ENCODE data around the gene TGFB1I1.

The TGFB1I1 gene

DNA sequence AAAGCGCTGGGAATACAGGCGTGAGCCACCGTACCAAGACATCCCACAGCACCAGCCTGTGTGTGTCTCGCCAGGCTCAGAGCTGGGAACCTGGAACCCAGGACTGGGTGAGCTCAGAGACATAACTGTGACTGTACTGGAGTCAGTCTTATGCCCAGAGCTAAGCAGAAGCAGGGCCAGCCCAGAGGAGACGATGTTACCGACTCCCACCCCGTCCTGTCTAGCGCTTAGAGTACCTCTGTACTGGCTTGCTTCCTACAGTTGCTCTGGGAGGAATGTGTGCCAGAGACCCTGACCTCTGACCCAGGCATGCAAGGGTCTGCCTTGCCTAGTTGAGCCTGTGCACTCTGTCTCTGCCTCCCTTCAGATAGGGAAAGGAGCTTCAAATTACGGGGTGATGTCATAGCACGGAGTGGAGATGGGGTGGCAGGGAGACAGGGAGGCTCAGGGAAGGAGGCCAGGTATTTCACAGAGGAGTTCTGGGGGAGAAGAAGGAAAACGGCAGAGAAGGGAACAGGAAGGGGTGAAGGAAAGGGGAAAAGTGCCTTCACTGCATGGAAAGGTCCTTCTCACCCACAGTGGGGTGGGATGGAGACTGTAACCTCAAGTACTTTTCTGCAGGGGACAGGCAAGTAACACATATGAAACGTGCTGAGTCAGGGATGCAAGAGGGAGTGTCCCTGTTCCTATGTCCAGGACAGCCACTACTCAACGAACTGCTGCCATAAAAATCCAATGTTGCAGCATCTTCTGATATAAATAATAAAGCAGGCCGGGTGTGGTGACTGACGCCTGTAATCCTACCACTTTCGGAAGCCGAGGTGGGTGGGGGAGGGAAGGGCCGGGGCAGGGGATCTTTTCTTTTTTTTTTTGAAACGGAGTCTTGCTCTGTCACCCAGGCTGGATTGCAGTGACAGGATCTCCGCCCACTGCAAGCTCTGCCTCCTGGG is 18.4 kb upstream of the TGFB1I1 start:
- DNase-seq, result no peak

DNA sequence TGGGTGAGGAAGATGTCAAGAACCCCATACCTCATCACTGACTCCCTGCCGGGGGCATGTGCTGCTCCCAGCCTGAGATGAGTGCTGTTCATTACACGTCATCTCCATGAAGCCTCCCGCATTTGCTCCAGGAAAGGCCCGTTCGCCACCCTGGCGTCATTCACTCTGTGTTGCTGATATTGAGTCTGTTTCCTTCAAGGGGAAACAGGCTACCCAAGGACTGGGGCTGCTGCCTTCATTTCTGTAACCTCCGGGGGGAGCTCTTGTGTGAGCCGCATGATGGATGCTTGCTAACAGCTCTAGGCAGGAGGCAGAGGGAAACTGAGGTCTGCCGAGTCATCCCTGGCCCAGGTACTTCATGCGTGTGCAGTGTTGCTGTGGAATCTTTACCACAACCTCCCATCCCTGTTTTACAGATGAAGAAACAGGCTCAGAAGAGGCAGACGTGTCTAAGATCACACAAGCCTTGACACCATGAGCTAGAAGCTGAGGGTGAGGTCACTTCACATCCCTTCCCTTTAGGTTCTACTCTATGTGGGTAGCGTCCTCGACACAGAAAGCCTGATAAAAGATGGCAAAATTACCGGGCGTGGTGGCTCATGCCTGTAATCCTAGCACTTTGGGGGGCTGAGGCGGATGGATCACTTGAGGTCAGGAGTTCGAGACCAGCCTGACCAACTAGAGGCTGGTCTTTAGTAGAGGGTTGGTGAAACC is 16.2 kb upstream of the TGFB1I1 start:
- peak; percentile 49 for DNase-seq

DNA sequence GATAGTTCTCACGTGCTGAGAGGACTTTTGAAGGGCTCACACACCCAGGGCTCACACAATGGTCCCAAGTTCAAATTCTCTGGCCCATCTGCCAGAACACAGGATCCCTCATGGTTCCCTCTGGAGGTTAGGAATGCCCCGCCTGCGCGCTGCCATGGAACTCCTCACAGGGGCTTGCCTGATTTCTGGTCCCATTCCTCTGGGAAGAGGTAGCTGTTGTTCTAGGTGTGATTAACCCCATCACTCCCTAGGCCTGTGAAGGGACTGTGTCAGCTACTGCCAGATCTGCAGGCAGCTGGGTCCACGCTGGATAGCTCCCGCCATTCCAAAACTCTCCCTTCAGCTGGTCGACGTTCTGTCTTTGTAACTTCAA is 15.0 kb upstream of the TGFB1I1 start:
- DNase-seq, result no peak

DNA sequence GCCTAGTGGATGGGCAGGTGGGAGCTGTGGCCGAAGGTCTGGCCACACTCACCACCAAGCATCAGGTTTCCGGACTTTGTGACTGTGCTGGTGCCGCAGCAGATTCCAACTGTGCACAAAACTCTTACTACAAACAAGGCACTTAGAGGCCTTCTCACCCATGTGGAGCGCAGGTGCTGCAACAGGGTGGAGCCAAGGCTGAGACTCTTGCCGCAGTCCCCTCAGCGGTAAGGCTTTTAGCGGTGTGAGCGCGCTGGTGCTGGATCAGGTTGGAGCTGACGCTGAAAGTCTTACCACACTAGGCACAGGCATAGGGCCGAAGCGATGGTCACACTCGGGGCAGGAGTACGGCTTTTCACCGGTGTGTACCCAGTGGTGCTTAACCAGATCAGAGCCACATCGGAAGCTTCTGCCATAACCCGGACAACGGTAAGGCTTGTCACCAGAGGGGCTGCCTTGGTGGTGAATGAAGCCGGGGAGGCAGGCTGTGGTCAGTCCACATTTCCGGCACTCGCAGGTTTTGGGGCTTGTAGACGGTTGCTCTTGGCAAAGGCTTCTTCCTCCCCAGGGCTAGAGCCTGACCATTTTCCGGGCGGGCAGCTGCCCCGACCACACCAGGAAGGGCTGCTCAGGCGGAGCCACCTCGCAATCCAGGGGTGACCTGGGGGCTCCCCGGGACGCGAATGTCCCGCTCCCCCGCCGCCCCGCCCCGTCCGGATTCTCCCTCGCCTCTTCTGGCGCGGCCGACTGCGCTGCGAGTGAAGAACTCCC is 13.7 kb upstream of the TGFB1I1 start:
- DNase-seq, result peak; percentile 69

DNA sequence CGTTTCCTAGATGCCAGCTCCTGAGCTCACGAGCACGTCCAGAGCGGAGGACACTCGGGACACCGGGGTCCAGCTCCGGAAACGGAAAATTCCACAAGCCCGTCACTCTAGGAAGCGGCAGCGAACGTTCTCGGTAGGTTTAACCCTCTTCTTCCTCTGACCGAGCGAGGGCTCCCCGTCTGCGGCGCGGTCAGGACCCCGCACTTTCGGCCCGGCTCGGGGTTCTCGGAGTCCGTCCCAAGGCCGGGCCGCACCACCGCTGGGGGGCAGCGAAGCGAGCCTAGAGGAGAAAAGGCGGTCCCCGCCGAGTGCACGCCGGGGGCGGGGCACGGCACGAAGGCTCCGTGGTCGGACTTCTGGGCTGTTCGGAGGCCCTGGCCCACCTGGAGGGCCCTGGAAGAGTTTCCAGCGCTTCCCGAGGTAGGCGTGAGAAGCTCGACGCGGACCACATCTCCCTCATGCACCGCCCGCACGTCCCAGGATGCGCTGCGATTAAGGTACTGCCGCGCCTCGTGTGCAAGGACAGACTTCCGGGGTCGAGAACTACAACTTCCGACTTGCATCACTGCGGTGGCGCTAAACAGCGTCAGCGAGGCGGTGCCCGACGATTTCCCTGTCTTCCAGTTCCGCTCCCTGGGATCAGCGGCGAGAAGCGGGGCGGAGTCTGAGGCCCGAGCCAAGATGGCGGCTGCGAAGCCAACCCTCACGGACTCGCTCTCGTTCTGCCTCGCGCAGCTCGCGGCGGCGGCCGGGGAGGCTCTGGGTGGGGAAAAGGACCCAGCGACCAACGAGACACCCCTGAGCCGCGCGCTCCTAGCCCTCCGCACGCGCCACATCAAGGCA is 12.9 kb upstream of the TGFB1I1 start, which contains the start of gene ARMC5:
TSS of gene ARMC5 (plus strand) at position 658 of the 843 bp plus-strand sequence. CDS start at position 682, 24 bp downstream.
- DNase-seq, result peak; percentile 98

DNA sequence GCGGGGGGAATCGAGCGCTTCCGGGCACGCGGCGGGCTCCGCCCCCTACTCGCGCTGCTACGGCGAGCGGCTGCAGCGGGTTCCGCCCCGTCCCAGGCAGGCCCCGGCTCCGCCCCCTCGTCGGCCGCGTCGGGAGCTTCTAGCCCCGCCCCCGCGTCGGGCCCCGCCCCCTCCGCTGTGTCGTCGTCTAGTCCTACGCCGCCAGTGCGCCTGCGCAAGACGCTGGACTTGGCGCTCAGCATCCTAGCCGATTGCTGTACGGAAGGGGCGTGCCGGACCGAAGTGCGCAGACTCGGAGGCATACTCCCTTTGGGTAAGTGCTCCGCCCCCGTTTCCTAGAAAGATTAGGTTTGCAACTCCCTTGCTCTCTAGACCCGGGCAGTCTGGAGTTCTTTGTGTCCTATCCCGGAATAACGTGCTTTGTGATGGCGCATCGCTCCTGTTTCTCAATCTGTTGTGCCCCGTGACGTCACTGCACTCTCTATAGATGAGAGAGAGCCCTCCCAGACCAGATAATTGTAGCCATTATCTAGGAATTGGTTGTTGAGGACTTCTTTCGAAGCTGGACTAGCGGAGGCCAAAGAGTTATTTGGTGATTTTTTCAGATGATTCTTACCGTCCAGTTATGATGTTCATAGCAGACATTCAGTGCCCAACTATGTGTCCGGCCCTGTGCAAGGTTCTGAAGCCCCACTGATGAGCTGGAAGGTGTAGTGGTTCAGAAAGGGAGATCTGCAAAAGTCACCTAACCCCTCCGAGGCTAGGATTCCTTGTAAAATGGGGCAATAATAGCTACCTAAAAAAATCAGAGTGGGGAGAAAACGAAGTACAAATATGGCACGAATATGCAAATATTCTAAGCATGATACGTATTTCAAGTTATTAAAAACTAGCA is 12.0 kb upstream of the TGFB1I1 start:
- peak; percentile 100 for DNase-seq

DNA sequence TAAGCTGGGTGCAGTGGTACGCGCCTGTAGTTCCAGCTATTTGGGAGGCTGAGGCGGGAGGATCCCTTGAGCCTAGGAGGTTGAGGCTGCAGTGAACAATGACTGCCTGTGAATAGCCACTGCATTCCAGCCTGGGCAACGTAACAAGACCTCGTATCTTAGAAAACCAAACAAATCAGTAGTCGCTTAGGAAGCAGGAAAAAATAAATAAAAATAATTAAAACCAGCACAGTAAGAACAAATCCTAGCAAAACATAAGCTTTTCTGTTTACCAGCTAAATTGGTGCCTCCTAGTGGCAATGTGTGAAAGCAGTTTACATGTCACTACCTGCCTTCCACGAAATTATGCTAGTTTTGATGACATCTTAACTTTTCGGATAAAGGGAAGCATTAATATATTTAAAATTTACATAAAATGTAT is 11.4 kb upstream of the TGFB1I1 start:
- peak; percentile 49 for DNase-seq

DNA sequence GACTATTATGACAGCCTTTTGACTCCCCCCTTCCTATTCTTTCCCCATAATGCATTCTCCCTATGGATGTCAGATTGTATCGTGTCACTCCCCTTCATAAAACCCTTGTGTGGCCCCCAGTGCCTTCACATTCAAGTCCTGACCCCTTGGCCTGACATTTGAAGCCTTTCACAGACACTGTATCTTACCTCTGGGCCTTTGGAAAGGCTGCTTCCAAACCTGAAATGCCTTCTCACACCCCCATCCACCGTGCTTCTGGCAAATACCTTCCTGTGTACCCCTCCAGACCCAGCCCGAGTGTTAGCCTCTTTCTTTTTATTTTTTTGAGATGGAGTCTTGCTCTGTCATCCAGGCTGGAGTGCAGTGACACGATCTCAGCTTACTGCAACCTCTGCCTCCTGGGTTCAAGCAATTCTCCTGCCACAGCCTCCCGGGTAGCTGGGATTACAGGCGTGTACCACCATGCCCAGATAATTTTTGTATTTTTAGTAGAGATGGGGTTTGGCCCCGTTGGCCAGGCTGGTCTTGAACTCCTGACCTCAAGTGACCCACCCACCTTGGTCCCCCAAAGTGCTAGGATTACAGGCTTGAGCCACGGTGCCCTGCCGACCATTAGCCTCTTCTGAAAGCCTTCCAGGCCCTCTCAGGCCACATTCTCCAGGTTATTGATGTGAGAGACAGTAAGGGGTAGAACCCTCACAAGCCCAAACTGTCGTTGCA is 10.6 kb upstream of the TGFB1I1 start:
- DNase-seq, result no peak

DNA sequence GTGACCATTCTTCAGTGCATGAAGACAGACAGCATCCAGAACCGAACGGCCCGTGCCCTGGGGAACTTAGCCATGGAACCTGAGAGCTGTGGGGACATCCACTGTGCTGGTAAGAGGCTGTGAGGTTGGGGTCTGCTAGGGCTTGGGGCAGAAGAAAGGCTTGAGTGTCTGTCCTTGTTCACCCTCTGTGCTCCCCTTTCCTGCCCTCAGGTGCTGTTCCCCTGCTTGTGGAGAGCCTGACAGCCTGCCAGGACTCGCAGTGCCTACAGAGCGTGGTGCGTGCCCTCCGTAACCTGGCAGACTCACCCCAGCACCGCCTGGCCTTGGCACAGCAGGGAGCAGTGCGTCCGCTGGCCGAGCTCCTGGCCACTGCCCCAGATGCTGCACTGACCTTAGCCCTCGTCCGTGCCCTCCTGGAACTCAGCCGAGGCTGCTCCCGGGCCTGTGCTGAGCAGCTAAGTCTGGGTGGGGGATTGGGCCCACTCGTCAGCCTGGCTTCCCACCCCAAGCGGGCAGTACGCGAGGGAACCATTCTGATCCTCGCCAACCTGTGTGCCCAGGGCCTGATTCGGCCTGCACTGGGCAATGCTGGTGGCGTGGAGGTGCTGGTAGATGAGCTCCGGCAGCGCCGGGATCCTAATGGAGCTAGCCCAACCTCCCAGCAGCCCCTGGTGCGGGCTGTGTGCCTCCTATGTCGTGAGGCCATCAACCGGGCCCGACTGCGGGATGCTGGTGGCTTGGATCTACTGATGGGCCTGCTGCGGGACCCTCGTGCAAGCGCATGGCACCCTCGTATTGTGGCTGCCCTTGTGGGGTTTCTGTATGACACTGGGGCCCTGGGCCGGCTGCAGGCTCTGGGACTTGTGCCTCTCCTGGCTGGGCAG is 9.8 kb upstream of the TGFB1I1 start:
- DNase-seq, result no peak

DNA sequence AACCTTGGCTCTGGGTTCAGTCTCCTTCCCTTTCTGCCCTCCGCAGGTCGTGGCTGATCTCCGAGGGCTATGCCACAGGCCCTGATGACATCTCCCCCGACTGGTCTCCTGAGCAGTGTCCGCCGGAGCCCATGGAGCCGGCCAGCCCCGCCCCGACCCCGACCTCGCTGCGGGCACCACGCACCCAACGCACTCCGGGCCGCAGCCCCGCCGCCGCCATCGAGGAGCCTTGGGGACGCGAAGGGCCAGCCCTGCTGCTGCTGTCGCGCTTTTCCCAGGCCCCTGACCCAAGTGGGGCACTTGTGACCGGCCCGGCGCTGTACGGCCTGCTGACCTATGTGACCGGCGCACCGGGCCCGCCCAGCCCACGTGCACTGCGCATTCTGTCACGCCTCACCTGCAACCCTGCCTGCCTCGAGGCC is 7.6 kb upstream of the TGFB1I1 start:
- no peak for DNase-seq

DNA sequence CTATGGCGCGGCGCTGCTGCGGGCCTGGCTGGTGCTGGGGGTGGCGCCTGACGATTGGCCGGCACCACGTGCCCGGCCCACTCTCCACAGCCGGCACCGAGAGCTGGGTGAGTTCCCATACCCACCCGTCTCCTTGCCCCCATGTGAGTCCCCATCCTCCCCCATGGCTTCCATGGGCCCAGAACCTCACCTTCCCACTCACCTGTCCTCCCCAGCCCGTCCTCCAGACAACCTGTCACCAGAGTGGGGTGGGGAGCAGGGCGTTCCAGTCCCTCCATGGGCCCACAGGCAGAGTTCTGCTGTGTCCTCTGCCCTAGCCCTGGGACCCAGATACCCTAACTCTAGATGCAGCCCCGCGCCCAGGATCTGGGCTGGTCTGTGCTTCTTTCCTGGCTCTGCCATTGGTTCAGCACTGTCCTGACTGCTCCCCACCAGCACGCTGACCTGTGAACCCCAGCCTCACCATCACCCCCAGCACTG is 7.1 kb upstream of the TGFB1I1 start:
- DNase-seq, result no peak

DNA sequence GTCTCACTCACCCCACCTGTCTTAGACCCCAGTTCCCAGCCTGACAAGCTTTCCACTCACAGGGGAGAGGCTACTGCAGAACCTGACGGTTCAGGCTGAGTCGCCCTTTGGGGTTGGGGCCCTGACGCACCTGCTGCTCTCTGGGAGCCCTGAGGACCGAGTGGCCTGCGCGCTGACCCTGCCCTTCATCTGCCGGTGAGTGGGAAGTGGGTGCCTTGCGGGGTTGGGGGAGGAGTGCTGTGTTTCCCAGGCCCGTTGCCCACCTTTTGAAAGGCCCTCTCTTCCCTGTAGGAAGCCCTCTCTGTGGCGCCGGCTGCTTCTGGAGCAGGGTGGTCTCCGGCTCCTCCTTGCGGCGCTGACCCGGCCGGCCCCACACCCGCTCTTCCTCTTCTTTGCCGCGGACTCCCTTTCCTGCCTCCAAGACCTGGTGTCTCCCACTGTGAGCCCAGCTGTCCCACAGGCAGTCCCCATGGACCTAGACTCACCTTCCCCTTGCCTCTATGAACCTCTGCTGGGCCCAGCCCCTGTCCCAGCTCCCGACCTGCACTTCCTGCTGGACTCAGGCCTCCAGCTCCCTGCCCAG is 6.1 kb upstream of the TGFB1I1 start:
- DNase-seq, result no peak

DNA sequence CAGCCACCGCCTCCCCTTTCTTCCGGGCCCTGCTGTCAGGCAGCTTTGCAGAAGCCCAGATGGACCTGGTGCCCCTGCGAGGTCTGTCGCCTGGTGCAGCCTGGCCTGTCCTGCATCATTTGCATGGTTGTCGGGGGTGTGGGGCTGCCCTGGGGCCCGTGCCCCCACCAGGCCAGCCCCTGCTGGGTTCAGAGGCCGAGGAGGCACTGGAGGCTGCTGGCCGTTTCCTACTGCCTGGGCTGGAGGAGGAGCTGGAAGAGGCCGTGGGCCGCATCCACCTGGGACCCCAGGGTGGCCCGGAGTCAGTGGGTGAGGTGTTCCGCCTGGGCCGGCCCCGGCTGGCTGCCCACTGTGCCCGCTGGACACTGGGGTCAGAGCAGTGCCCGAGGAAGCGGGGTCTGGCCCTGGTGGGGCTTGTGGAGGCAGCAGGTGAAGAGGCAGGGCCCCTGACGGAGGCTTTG is 5.5 kb upstream of the TGFB1I1 start:
- no peak for DNase-seq

DNA sequence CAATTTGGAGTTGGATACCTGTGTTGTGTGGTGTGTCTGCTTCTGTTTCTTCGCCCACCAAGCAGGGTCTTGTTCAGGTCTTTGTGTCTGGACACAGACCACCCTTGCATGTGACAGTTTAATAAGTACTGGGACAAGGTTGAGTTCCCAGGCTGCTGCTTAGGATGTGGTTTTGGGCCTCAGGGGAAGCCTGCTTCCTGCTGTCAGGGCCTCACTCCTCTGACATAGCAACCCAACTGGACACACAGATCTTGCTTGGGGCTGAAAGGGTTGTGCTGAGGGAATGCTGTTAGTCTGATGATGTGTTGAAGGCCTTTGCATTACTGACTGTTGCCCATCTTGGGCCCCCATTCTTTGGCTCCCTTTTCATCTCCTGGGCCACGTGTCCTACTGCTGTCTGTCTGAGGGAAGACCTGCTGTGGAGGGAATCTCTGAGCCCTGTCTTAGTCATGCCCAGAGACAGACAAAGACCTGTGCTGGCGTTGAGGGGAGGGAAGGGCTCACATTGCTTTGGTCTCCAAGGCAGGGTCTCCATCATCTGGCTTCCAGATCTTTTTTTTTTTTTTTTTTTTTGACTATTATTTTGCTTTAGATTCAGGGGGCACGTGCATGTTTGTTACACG is 4.7 kb upstream of the TGFB1I1 start:
- DNase-seq, result no peak

DNA sequence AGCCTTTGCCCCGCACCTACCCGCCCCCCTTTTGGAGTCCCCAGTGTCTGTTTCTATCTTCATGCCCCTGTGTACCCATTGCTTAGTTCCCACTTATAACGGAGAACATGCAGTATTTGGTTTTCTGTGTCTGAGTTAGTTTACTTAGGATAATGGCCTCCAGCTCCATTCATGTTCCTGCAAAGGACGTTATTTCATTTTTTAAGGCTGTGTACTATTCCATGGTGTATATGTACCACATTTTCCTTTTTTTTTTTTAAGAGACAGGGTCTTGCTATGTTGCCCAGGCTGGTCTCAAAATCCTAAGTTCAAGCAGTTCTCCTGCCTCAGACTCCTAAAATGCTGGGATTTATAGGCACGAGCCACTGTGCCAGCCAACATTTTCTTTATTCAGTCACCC is 4.1 kb upstream of the TGFB1I1 start:
- no peak for DNase-seq

DNA sequence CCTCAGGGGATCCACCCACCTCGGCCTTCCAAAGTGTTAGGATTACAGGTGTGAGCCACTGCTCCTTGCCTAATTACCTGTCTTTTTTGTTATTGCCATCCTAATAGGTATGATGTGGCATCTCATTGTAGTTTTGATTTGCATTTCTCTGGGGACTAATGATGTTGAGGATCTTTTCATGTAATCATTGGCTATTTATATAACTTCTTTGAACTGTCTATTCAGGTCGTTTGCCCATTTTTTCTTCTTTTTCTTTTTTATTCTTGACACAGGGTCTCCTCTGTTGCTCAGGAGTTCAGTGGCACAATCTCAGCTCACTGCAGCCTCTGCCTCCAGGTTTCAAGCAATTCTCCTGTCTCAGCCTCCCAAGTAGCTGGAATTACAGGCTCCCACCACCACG is 1.3 kb upstream of the TGFB1I1 start:
- no peak for DNase-seq

DNA sequence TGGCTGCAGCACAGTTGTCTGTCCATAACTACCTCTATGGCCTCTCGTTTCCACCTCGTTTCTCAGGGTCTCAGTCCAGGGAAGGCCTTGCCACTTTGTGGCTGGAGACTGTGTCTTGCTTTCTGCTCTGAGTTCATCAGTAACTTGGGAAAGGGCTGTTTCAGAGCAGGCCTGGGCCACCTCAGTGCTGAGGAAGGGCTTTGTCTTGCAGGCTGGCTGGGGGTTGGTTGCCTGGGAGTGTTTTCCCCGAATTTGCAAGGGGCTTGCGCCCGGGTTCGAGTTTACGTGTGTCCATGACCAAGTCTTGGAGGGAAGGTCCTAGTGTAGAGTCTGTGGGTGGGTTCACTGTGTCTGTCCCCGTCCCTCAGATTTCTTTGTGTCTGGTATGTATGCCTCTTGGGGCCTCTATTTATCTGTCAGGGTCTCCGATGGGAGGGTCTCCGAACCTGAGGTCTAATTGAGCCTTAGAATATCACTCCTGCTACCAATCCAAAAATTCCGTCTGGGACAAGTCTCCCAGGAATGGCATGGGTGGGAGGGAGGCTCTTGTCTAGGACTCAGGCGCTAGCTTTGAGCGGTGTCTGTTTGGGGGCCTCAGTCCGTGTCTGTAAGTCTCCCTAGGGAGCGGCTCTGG is 594 bp upstream of the TGFB1I1 start:
- DNase-seq, result no peak

DNA sequence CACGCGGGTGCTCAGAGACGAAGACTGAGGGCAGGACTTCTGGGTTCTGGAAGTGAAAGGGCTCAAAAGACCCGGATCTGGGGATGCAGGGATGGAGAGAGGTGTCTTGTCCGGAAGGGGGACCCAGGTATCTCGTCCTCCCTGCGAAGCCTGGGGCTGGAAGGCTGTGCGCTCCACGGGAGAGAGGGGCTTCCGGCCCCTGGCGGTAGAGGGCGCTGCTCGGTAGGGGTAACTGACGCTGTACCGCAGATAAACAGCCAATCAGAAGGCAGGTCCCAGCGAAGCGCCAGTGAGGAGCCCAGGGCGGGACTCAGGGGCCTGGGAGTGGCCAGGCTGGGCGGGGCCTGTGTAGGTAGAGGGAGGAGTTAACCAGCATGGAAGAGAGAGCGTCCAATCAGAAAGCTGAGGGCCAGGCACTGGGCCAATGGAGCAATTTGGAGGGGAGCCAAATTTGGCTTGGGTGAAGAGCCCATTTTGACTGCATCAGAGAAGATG is 804 bp downstream of the TGFB1I1 start:
- DNase-seq, result peak; percentile 35
